ENCODE results near the gene RIT2.

Gene RIT2

DNA sequence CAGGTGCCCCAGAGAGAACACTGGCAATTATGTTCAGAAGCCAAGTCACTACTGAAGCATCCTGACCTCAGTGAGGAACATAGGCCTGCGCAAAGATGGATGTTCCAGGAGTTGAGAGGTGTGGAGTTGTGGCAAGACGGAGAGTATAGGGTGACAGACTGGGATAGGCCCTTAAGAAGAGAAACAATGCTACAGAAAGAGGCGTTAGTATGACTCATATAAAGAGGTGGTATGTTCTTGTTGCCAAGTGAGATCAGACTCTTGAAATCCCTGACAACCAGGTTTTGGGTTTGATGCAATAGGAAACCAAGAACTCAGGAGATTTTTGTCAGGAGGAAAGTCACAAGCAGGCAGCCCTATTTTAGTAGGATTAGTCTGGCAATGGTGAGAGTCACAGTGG is 185.6 kb downstream of the RIT2 start:
- no peak for DNase-seq (ENCODE audit: low spot score)

DNA sequence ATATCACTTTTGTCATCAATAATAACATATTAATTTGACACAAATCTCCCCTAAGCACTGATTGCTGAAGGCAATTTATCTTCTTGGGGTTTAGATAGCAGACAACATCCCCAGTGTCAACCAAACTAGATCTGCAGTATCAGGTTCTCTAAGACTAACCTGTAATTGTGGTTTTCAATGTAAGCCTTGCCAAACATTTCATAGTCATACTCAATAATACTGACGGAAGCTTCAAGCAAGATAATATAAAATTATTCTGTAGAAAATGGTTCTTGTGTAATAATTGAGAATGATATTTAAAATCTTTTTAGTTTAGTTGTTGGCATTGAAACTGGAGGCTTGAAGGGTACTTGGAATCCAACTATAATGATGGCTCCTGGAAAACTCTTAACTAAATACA is 186.3 kb downstream of the RIT2 start:
- DNase-seq (ENCODE audit: low spot score) = no peak

DNA sequence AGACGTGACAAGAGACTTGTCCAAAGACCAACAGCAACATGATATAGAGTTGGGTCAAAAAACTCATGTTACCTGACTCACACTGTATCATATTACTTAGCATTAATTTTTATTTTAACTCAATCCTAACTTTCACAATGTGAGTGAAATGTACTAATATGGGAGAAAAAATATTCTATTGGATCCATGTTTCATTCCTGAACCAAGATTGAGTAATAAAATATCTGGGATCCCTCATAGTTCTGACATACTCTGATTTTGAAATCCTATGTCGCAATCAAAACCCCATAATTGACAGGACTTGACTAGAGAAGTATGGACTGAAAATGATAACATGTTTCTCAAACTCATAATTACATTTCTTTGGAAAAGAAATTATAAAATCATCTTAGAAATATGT is 190.4 kb downstream of the RIT2 start:
- no peak for DNase-seq (ENCODE audit: low spot score)

DNA sequence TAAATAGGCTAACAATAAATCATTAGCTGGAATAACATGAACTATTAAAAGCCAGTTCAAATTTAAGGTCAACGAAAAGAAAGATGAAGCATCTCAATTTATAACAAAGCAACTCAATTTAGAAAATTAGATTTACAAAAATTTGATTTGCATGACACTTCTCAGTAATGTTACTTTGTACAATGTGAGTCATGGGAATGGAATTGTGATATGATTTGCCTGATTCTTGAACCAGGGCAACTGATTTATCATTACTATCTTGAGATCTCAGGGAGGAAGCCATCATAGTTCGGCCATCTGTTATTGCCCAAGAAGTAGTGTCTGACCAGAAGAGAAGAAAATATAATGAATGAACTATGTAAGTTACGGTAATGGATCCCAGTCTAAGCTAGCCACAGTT is 193.1 kb downstream of the RIT2 start:
- DNase-seq (ENCODE audit: low spot score) = no peak

DNA sequence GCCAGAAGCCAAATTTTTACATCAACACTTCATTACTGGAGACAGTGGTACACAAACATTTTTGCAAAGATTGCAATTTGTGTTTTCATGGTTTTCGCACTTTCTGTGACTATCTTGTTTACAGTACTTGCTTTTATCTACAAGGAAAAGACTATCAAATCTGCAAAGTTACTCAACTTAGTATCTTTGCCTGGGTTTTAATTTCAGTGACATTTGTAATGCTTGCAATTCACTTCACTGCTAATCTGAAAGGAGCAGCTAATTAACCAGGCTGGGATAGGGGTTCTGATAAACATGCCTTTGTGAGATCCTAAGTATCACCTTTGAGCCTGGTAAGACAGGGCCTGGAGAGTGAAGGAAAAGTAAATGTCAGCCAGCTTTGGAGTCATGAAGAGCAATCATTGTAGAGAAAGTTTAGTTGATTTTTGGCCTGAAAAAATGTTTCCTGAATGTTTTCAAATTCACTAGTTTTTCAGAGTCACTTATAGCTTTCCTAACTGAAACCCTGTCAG is 194.2 kb downstream of the RIT2 start:
- no peak for DNase-seq (ENCODE audit: low spot score)

DNA sequence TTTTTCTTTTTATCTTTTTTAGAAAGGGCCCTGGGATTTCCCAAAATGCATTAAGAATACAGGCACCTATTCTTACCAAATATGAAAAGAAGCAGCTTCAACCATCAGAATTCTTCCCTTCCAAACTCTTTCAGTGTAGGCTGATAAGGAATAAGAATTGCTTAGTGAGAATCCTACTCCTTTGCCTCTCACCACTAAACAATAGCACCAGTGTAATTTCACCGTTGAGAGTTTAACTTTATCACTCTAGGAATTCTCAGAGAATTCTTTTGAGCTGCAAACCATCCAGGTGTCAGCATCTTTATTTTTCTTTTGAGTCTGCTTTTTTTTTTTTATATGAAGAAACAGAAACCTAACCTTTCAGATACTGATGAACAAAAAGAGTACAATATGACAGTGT is 194.9 kb downstream of the RIT2 start:
- no peak for DNase-seq (ENCODE audit: low spot score)

DNA sequence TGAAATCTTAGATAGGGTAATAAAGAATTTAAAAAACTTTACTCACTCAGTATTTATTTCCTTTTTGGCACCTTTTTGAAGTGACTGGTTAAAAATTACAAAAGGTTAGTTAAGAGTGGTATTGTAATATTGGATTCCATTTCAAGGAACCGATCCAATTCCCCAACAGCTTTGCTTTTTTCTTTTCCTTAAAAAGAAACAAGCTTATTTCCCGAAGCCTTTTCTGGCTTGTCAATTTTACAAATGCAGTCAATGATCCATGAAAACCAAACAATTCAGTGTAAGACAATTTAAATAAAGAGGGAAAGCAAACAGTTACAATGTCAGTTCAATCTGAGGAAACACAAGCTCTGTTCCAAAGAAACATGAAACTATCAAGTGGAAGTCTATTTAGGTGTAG is 200.2 kb downstream of the RIT2 start:
- no peak for DNase-seq (ENCODE audit: low spot score)

DNA sequence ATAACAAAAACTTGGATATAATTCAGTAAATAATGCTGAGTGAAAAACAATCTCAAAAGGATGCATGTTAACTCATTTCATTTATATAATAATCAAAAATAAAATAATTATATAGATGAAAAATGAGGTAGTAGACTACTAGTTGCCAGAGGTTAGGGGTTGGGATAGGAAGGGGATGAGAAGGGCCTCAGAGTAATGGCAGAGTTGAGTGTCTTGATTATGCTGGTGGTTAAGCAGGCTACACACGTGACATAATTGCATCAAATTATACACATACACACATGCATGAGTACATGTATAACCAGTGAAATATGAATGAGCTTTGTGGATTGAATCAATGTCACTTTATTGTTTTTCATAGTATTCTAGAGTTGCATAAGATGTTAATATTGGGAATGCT is 201.0 kb downstream of the RIT2 start:
- no peak for DNase-seq (ENCODE audit: low spot score)

DNA sequence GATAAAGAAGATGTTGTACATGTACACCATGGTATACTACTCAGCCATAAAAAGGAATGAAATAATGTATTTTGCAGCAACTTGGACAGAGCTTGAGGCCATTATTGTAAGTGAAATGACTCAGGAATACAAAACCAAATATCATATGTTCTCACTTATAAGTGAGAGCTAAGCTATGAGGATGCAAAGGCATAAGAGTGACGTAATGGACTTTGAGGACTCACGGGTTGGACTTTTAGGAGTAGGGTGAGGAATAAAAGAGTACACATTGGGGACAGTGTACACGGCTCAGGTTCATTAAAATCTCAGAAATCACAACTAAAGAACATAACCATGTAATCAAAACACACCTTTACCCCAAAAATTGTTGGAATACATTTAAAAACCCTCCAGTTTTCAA is 206.4 kb downstream of the RIT2 start:
- DNase-seq (ENCODE audit: low spot score) = no peak

DNA sequence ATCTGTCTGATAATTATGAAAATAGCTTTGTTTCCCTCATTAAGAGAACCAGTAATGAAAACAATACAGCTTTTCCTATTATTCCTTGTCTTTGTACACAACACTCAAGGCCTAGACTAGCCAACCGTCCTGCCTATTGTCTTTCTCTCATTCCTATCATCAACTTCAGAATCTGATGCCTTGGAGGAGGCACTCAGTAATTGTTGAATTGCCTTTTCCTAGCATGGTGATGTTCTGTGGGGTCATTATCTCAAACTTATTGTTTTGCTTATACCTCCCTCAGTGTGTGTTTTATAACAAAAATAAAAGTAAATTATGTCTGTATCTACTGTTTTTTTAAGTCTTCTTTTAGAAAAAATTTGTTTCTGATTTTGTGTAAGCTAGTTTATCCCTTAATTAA is 208.7 kb downstream of the RIT2 start:
- no peak for DNase-seq (ENCODE audit: low spot score)

DNA sequence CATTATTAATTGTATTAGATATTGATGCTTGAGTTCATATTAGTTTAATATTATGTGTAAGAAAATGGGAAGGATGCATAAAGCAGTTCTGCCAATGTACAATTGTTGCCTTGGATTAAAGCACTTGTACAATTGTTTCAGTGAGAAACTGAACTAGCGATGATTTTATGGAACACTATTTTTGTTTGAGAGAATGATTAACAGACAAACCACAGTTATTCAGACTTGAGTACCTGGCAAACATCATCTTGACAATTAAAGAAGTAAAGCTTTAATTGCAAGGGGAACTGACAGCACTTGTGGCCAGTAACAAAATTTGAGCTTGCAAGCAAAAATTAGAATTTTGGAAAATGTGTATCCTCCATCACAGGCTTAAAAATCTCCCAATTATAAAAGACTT is 214.3 kb downstream of the RIT2 start:
- no peak for DNase-seq (ENCODE audit: low spot score)

DNA sequence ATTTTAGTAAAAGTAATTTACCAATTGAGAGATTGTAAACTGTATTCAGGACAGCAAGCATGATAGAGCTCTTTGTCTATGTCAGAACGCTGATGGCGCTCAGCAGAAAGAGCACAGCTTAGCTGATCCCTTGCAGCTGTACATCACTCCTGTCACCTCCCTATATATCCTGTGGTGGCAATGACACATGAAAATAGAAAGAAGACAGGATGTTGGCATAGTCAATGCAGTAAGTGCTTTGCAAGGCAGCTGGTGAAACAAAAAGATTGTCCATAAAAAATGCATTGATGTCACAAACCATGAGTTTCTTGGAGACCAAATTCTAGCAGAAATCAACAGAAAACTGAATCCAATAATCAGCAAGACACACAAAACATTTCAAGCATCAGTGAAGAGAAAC is 221.5 kb downstream of the RIT2 start:
- no peak for DNase-seq (ENCODE audit: low spot score)

DNA sequence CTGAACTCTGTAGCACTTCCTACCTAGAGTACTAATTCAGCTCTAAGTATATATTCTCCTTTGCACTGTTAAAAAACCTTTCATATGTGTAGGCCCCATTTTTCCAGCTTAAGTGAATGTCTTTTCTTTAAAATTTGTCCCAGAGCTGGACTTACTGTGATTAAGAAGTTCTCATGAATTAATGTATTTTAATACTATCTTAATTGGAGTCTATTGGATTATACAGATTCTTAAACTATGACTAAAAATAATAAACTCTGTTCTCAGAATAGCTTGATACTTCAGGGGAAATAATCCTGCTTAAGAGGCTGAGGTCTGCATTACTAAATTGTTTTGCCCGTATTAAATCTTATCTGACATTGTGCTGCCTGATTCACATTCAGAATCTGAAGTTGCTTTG is 223.3 kb downstream of the RIT2 start:
- DNase-seq (ENCODE audit: low spot score) = no peak

DNA sequence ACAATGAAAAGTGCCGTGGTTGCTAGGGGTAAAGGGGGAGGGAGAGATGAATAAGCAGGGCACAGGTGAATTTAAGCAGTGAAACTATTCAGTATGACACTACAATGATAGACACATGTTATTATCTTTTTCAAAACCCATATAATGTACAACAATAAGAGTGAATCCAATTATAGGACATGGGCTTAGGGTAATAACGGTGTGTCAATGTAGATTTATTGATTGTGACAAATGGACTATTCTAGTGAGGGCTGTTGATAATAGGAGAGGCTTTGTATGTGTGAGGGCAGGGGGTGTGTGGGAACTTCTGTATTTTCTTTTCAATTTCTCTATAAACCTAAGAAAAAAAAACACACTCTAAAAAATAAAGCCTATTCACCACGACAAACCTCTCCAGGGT is 223.8 kb downstream of the RIT2 start:
- DNase-seq (ENCODE audit: low spot score) = no peak

DNA sequence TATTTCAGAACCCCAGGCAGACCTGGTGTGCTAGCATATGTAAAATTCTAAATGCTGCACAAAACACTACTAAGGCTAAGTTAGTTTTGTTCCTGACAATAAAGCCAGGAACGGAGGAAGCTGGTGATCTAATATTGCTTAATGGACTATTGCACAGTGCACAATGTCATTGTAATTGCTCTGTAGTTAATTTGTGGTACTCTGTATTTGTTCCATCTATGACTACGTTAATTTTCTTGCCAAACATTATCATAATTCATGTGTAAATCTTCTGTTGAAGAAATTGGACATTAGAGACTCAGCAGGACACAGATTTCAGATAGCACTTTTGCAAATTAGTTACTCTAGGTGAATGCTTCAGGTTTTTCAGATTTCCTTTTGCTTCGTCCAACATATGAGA is 232.3 kb downstream of the RIT2 start:
- no peak for DNase-seq (ENCODE audit: low spot score)

DNA sequence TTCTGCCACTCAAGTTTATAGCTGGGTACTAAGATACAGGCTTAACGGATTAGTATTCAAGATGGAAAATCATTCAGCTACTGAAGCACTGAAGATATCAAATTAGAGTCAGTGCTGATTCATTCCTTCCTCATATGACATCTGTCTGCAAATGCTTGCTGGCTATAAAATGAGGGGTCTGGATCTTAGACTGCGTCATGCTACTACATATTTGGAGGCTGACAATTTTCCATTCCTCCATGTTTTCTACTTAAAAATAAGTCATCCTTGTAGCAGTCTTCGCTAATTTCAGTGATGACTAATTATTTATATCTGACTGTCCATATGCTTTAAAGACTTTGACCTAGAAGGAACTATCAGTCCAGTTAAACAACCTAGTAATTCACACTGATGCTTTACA is 233.4 kb downstream of the RIT2 start:
- DNase-seq (ENCODE audit: low spot score) = no peak

DNA sequence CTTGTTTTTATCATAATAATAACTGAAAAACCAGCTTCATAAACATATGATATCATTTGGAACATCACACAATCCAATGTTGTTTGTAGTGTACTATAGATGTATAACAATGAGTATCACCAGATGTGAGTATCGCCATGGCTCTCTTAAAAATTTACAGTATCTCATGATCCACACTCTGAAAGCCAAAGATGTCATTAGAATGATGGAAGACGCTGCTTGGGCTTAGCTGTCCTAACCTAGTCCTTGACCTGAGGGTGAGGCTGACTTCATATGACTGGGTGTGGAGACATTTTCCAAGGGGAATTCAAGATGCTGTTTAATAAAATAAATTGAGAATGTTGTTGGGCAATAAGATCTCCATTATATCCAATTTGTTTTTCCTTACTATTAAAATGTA is 242.6 kb downstream of the RIT2 start:
- no peak for DNase-seq (ENCODE audit: low spot score)

DNA sequence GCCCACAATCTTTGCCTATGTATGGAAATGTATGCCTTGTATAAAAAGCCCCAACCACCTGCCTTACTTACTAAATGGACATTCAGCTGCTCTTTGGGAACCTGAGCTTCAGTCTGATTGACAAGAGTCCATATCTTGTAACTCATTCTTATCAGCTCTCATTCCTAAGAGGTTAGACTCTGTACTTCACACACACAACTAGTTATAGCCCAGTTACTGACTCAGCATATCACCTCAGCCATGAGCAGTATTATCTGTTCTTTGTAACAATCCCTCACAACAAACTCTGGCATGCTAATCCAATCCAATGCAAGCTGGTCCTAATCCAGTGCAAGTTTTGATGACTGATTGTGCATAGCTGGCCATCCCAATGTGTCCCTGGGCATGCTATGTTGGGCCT is 250.6 kb downstream of the RIT2 start:
- no peak for DNase-seq (ENCODE audit: low spot score)

DNA sequence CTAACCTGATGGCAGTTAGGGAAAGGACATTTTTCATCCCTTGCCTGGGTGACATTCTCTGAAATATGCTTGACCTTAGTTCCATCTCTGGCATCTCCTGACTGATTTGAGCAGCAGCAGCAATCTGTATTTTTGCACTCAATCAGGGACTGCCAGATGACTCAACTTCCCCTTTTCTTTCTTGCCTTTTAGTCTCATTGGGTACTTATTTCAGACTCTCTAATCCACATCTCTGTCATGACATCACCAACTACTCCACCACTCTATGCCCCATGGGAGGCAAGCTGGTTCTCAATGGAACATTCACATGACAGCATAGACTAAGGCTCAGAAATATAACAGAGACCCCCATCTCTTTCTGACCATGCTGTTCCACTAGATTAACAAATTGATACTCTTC is 254.2 kb downstream of the RIT2 start:
- no peak for DNase-seq (ENCODE audit: low spot score)

DNA sequence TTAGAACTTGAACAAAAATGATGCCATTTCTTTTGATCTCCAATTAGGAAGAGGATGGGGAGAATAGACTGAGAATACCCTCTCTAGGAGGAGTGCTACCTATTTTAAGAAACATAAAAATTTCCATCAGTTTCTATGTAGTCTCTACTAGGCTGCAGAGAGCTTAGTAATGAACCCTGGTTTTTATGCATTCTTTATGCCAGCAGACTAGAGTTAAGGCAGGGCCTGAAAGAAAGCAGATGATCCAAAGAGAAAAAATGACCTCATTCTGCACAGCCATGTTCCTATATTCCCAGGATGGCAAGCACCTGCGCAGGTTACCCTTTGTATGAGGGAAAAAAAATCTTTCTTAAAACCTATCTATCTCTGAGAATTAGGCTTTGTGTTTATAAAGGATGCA is 254.9 kb downstream of the RIT2 start:
- DNase-seq (ENCODE audit: low spot score) = no peak

DNA sequence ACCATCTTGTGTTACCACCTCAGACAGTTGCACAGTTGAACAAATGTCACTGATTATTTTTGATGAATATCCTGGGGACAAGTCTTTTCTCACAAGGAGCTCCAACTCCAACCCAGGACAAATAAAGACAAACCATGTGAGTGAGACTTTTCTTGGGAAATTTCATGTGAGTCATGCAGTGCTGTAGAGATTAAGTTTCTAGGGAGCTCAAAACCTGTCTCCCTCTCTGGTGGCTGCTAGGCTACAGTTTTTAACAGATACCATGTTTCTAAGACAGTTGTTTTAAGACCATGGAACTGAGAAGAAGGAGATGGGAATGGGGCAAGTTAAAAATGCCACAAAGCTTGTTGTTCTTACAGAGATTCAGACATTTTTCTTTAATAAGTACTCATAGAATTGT is 255.5 kb downstream of the RIT2 start:
- no peak for DNase-seq (ENCODE audit: low spot score)

DNA sequence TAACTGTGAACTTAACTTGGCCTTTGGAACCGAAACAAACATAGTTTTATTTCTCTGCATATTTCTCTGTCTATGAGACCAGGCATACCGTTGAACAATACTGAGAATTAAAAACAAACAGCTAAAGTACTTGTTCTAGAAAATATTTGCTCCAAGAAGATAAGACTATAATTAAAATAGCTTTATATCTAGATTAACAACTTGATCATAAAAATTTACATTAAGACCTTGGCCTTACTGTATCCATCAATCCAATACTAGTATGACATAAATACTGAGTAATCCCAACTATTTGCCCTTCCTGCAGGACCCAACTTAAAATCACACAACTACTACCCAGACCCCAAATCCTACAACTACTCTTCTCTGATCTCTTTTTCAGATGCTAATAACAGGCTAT is 260.9 kb downstream of the RIT2 start:
- no peak for DNase-seq (ENCODE audit: low spot score)

DNA sequence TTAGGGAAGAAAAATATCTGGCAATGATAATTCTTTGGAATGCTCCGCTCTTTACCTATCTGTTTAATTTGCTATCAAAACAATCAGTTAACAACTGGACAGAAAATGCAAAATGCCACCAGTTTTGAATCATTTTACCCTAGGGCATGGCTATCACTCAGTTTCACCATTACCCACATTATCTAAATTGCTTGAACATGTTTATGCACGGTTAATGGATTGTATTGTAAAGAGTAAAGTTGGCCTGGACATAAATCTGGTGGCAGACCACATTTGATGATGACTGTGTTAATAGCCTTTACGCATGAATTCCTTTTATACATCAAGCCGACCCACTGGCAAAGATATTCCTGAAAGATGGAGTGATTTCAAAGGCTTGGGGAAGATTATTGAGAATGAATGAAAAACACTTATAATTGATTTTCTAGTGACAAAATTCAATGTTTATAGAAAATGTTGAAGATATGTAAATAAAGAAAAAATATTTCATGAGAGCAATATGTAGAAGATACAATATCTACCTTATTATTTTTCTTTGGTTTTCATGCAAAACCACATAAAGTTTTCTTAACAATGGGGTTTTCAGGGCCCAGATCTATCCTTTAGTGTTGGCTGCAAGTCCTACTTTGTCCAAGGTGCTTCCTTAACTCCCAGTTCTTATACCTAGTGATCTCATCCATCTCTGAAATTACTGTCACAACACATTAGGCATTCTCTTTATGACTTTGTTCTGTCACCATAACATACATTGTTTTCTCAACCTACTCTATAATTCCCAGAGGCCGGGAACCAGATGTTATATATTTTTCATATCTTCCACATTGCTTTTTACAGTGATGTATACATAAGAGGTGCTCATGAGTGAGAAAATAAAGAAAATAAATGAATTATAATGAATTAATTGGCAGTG is 265.1 kb downstream of the RIT2 start:
- DNase-seq (ENCODE audit: low spot score) = no peak

DNA sequence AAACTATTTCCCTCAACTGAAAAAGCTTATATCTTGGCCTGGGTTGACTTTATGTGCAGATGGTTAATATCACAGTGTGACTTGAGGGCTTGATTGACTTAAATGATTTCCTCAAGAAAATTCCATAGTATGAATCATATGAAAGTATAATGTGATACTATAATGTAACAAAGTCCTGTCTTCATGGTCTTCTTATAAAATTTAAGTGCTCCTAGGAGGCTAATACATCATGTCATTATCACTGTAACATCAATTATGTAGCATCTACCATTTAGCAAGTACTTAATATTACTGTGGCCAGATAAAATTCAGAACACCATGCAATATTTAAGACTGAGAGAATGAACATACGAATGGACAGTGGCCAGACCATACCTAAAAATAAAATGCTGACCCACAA is 276.1 kb downstream of the RIT2 start:
- no peak for DNase-seq (ENCODE audit: low spot score)

Data from CD4-positive, alpha-beta T cell treated with Interleukin-6 at 100 ng/mL for 8 hours (primary cell).